ENCODE data around the gene CDPF1.

The CDPF1 gene

DNA sequence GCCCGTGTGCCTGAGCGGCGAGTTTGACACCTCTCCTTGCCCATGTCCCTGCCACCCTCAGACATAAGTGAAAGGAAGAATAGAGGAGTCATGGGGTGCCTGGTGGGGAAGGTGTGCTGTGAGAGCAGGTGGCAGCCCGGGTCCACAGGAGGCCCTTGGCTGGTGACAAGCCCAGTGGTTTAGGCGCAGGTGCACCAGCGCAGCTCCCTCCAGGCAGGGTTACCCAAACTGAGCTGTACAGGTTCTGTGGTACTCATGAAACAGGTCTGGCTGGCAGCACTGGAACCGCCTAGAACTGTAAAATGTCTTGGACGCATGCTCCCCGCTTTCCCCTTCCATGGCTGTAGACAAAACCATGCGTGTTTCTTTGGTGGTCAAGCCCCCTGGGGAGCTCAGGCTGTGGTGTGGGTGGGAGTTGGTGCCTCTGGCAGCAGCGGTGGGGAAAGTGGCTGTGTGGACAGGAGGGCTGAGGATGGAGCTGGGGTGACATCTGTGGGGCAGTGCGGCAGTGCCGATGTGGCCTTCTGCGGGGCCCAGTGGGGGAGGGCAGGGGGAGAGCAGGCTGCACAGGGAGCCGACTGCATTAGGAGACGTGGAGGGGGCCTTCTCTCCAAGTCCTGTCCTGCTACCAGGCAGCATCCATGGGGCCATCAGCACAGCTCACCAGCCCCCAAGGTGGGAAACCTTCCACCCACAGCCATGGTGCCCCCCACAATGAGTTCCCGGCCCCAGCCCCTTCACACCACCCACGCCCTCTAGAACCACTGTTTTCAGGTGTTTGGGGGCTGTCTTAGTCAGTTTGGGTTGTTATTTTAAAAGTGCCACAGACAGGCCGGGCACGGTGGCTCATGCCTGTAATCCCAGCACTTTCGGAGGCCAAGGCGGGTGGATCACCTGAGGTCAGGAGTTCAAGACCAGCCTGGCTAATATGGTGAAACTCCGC lies 41.0 kb upstream of the CDPF1 start:
- Histone ChIP-seq H3K4me2 (ENCODE audit: low read length) (no peak overlapping the region), H3K36me3 (ENCODE audit: insufficient read depth, low read length) (peaks cover 31% of the 10 kb centered on the region), H3K4me1 (ENCODE audit: control insufficient read depth, insufficient read depth, low read length) (peaks cover 6% of the 10 kb centered on the region), H3K9ac (ENCODE audit: low read depth, low read length) (no peak overlapping the region), H3K27me3 (ENCODE audit: control insufficient read depth, insufficient read depth, low read length) (no peaks in the 10 kb centered on the region), H3K4me3 (ENCODE audit: low read length) (no peak overlapping the region), H3K9me3 (replicated peaks; ENCODE audit: low read length) (no peaks in the 10 kb centered on the region)

DNA sequence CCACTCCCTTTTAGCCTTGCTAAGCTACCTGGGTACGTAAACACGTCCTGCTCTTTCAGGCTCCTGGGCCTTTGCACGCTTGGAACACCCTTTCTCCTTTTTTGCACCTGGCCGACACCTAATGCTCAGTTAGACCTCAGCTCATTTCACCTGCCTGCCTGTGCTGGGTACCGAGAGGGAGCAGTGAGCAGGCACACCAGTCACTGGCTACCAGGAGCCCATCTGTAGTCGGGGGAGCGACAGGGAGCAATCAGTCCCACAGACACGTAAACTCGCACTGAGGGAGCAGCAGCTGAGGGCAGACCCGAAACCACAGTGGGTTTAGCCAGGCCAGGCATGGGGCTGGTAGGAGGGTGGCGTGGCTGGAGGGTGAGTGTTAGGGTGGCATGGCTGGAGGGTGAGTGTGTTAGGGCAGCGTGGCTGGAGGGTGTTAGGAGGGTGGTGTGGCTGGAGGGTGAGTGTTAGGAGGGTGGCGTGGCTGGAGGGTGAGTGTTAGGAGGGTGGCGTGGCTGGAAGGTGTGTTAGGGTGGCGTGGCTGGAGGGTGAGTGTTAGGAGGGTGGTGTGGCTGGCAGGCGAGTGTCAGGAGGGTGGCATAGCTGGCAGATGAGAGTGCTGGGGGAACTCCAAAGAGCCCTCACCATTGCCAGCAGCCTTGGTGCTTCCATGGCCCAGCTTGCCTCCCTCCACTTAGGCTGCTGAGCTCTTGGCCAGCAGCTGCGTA lies 40.2 kb upstream of the CDPF1 start:
- no peak overlapping the region for H3K4me2 ChIP-seq (ENCODE audit: low read length)
- peaks cover 33% of the 10 kb centered on the region for H3K36me3 ChIP-seq (ENCODE audit: insufficient read depth, low read length)
- no peaks in the 10 kb centered on the region for H3K9me3 ChIP-seq (replicated peaks; ENCODE audit: low read length)
- no peaks in the 10 kb centered on the region for H3K27me3 ChIP-seq (ENCODE audit: control insufficient read depth, insufficient read depth, low read length)
- H3K9ac ChIP-seq (ENCODE audit: low read depth, low read length), result no peak overlapping the region
- H3K4me1 ChIP-seq (ENCODE audit: control insufficient read depth, insufficient read depth, low read length), result no peaks in the 10 kb centered on the region
- H3K4me3 ChIP-seq (ENCODE audit: low read length), result no peak overlapping the region

GRCh38 chr22:46289244-46289891 lies 39.3 kb upstream of the CDPF1 start:
- Histone ChIP-seq H3K9ac (ENCODE audit: low read depth, low read length) (no peak overlapping the region), H3K4me3 (ENCODE audit: low read length) (no peak overlapping the region), H3K36me3 (ENCODE audit: insufficient read depth, low read length) (peaks cover 40% of the 10 kb centered on the region), H3K9me3 (replicated peaks; ENCODE audit: low read length) (no peaks in the 10 kb centered on the region), H3K4me2 (ENCODE audit: low read length) (no peak overlapping the region), H3K4me1 (ENCODE audit: control insufficient read depth, insufficient read depth, low read length) (no peaks in the 10 kb centered on the region), H3K27me3 (ENCODE audit: control insufficient read depth, insufficient read depth, low read length) (no peaks in the 10 kb centered on the region)

DNA sequence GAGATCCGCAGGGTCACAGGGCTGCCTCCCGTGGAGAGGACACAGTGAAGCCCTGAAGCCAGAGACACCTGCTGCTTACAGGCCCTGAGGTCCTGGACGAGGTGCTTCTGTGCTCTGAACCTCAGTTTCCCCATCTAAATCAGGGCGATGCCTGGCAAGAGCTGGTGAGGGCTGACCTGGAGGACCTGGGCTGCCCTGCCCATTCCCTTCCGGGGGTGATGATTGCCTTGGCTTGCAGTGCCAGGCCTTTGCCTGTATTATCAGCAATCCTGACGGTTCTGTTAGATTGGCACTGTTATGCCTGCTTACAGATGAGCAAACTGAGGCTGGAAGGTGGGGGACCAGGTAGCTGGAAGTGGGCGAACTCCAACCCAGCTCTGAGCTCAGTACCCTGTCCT lies 38.8 kb upstream of the CDPF1 start:
- peaks cover 45% of the 10 kb centered on the region for H3K36me3 ChIP-seq (ENCODE audit: insufficient read depth, low read length)
- H3K4me3 ChIP-seq (ENCODE audit: low read length), result no peak overlapping the region
- no peak overlapping the region for H3K9ac ChIP-seq (ENCODE audit: low read depth, low read length)
- H3K4me2 ChIP-seq (ENCODE audit: low read length), result no peak overlapping the region
- no peaks in the 10 kb centered on the region for H3K4me1 ChIP-seq (ENCODE audit: control insufficient read depth, insufficient read depth, low read length)
- H3K9me3 ChIP-seq (replicated peaks; ENCODE audit: low read length), result no peaks in the 10 kb centered on the region
- no peaks in the 10 kb centered on the region for H3K27me3 ChIP-seq (ENCODE audit: control insufficient read depth, insufficient read depth, low read length)

DNA sequence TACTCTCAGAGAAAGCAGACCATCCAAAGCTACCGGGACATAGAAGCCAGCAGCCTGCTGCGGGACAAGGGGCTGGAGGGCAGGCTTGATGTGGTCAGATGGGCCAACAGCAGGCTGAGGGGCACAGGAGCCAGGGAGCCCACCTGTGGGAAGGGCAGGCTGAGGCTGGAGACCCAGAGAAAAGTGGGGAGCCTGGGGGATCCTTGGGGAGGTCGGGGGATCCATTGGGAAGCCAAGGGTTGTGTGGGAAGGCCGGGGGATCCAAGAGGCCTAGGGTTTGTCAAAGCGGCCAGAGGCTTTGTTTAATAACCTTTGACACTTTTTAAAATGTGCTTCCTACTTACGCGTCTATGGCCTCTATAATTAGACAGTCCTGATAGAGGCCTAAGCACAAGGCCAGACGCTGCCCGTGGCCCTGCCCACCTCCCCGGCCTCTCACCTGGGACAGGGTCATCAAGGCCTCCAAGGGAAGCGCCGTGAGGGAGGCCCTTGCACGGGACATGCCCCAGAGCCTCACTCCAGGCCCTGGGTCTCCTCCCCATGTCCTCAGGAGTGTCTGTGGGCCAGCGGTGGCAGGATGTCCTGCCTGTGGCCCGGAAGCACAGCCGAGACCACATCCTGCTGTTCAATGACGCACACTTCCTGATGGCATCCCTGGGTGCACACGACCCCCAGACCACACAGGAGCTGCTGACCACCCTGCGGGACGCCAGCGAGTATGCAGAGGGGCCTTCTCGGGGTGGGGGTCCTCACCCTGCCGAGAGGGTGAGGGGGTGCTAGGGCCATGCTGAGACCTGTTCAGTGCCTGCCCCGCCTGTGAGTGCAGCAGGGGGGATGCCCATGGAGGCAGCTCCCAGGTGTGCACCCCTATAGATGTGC lies 38.0 kb upstream of the CDPF1 start:
- Histone ChIP-seq H3K4me2 (ENCODE audit: low read length) (no peak overlapping the region), H3K27me3 (ENCODE audit: control insufficient read depth, insufficient read depth, low read length) (no peaks in the 10 kb centered on the region), H3K4me3 (ENCODE audit: low read length) (no peak overlapping the region), H3K9ac (ENCODE audit: low read depth, low read length) (no peak overlapping the region), H3K9me3 (replicated peaks; ENCODE audit: low read length) (no peaks in the 10 kb centered on the region), H3K36me3 (ENCODE audit: insufficient read depth, low read length) (peaks cover 47% of the 10 kb centered on the region), H3K4me1 (ENCODE audit: control insufficient read depth, insufficient read depth, low read length) (no peaks in the 10 kb centered on the region)

GRCh38 chr22:46286941-46287872 lies 37.1 kb upstream of the CDPF1 start:
- Histone ChIP-seq H3K4me3 (ENCODE audit: low read length) (no peak overlapping the region), H3K9me3 (replicated peaks; ENCODE audit: low read length) (no peaks in the 10 kb centered on the region)

GRCh38 chr22:46286006-46286405 lies 35.9 kb upstream of the CDPF1 start:
- Histone ChIP-seq H3K27me3 (ENCODE audit: control insufficient read depth, insufficient read depth, low read length) (no peaks in the 10 kb centered on the region), H3K4me3 (ENCODE audit: low read length) (no peak overlapping the region), H3K9me3 (replicated peaks; ENCODE audit: low read length) (no peaks in the 10 kb centered on the region), H3K9ac (ENCODE audit: low read depth, low read length) (no peak overlapping the region), H3K36me3 (ENCODE audit: insufficient read depth, low read length) (peaks cover 53% of the 10 kb centered on the region), H3K4me1 (ENCODE audit: control insufficient read depth, insufficient read depth, low read length) (no peaks in the 10 kb centered on the region), H3K4me2 (ENCODE audit: low read length) (no peak overlapping the region)

More at GRCh38 chr22:46286941-46287872, 37.1 kb upstream of the CDPF1 start:
- H3K27me3 ChIP-seq (ENCODE audit: control insufficient read depth, insufficient read depth, low read length), result no peaks in the 10 kb centered on the region
- no peak overlapping the region for H3K4me2 ChIP-seq (ENCODE audit: low read length)
- H3K9ac ChIP-seq (ENCODE audit: low read depth, low read length), result no peak overlapping the region
- H3K4me1 ChIP-seq (ENCODE audit: control insufficient read depth, insufficient read depth, low read length), result no peaks in the 10 kb centered on the region
- peaks cover 45% of the 10 kb centered on the region for H3K36me3 ChIP-seq (ENCODE audit: insufficient read depth, low read length)

DNA sequence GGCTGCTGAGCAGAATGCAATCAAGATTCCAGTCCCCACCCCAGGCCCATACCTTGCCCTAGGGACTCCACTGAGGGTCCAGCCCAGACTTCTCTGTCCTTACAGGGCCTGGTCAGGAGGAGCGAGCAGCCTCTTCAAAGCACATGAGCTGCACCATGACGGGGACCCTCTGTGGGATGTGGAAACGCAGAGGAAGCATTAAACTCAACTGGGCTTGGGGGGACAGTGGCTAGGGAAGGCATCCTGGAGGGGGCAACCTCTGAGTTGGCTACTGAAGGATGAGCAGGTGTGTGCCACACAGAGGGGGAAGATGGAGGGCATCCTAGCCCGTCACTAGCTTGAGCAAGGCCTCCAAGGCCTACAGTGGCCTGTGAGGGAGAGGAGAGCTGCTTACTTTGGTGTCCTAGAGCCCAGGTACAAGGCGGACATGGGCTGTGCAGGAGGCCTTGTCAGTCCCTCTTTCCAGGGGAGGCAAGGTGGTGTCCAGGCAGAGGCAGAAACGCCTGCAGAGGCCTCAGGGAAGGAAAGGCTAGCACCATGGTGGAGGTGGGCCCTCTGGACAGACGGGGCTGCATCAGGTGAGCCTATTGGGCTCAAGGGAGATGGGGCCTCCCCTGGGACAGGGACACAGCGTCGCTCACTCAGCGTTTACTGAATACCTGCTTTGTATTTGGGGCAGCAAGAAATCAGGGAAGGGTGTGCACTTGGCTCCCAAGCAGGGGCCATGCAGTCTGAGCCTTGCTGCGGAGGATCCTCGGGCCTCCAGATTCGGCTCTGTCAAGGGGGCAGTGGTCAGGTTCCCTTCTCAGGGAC lies 32.0 kb upstream of the CDPF1 start:
- Histone ChIP-seq H3K4me1 (ENCODE audit: control insufficient read depth, insufficient read depth, low read length) (no peaks in the 10 kb centered on the region), H3K9ac (ENCODE audit: low read depth, low read length) (no peak overlapping the region), H3K9me3 (replicated peaks; ENCODE audit: low read length) (no peaks in the 10 kb centered on the region), H3K36me3 (ENCODE audit: insufficient read depth, low read length) (peaks cover 69% of the 10 kb centered on the region), H3K4me2 (ENCODE audit: low read length) (no peak overlapping the region), H3K4me3 (ENCODE audit: low read length) (no peak overlapping the region), H3K27me3 (ENCODE audit: control insufficient read depth, insufficient read depth, low read length) (no peaks in the 10 kb centered on the region)

DNA sequence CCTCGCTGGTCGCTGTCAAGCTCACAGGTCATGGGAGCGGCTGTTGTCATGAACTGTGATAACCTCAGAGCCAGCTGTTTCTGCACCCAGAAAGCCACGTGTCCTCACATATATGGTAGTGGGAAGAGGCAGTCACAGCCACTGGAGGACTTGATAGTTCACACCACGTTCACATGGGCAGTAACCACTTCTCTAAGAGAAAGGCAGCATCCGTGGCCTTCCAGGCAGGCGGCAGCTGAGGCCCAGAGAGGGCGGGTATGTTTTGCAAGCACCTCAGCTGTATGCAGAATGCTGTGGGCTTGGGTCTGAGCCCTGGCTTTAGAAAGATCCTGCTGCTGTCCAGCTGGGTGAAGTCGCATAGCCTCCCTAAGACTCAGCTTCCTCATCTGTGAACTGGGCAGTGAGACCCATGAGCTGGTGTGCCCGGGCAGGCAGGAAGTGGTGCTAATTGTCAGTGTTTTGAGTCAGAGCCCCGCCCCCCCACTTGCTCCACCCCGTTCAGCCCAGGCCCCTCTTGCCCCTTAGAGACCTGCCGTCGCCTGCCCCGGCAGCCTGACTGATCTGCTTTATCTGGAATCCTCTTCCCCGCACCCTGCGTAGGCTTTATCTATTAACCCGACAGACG lies 31.0 kb upstream of the CDPF1 start:
- no peak overlapping the region for H3K4me2 ChIP-seq (ENCODE audit: low read length)
- H3K9me3 ChIP-seq (replicated peaks; ENCODE audit: low read length), result no peaks in the 10 kb centered on the region
- H3K9ac ChIP-seq (ENCODE audit: low read depth, low read length), result no peak overlapping the region
- no peaks in the 10 kb centered on the region for H3K27me3 ChIP-seq (ENCODE audit: control insufficient read depth, insufficient read depth, low read length)
- peaks cover 67% of the 10 kb centered on the region for H3K36me3 ChIP-seq (ENCODE audit: insufficient read depth, low read length)
- H3K4me3 ChIP-seq (ENCODE audit: low read length), result no peak overlapping the region
- no peaks in the 10 kb centered on the region for H3K4me1 ChIP-seq (ENCODE audit: control insufficient read depth, insufficient read depth, low read length)
